LHCN-M2 (cell line): ENCODE results near the gene CETP. TPM values are rescaled to one million over a fixed set of nuclear protein-coding genes. Genes with fewer than 3 reads are reported as not detected.

ENCODE experiments used
- DNase-seq: peaks from one replicate; pipeline ENCODE4 v3.0.0-alpha.2; 2012; ENCODE audit warnings: low read depth
- total RNA-seq: library from RNA; depleted of rRNA; stranded (reverse); fragments of >200 nt; gene quantifications from 2 replicates; pipeline ENCODE4 v1.2.3, GENCODE V29; 2014; rRNA removed

Gene CETP
- total RNA-seq, 1 experiment from 2014 or later, result not detected

DNA sequence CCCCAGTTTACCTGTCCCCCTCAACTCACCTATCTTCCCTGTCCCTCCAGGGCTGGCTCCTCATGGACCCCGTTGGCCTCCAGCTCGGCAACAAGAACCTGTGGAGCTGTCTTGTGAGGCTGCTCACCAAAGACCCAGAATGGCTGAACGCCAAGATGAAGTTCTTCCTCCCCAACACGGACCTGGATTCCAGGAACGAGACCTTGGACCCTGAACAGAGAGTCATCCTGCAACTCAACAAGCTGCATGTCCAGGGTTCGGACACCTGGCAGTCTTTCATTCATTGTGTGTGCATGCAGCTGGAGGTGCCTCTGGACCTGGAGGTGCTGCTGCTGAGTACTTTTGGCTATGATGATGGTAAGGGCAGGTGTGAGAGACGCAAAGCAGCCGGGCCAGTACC lies 58.9 kb downstream of the CETP start:
- DNase-seq, result no peak

DNA sequence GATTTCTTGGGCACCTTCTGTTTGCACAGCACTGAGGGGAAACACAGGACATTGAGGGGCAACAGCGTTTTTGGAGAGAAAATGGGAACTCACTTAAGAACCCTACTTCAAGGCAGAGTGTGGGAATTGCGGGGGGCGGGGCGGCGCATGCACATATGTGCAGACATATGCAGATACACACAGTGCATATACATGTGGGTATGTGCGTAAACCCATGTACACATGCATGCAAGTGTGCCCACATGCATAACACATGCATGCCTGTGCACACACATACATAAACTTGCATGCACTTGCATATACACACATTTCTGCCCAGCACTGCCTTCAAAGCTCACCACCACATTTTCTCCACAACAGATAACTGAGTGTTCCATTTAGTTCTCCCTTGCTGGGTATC lies 60.0 kb downstream of the CETP start:
- no peak for DNase-seq

DNA sequence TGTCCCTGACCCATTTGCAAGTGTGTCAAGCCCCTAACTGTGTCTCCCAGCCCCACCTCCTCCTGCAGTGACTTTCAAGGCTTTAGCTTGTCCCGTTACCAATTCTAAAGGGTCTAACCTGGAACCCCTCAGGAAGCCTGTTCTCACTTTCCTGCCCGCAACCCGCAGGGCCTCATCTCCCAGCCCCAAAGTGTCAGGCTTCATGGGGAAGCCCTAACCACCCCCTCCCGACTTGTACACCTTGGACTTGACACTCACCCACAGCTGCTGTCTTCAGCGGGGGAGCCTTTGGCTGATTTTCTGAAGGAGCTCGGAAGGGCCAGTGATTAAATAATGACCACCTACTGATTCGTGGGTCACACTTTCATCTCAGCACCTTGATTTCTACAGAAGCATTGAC lies 60.7 kb downstream of the CETP start:
- no peak for DNase-seq

DNA sequence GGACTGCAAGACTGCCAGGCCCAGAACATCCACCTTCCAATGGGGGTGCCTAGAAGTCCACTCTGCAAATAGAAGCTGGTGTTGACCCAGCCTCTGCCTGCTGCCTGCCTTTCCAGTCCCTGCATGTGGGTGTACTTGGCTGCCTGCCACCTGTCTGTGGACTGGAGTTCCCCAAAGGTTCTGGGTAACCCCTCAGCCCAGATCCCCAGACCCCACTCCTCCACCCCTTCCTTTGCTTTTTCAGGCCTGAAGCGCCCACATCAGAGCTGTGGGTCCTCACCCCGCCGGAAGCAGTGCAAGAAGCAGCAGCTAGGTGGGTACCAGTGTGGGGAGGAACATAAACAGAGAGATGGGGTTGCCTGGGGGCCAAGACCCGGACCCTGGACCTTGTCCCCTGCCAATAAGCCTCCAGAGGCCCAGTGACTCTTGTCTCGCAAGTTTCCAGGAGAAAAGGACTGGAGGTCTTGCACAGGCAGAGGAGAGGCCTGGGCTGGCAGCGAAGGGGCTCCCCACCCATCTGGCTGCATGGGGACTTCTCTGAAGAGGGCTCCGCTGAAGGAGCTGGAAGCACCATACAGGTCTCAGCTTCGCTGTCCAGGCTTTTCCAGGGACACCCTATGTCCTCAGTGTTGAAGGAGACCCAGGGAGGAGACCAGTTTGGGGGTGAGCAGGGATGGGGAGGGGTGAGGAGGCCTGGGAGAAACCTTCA lies 61.9 kb downstream of the CETP start:
- DNase-seq, result no peak

DNA sequence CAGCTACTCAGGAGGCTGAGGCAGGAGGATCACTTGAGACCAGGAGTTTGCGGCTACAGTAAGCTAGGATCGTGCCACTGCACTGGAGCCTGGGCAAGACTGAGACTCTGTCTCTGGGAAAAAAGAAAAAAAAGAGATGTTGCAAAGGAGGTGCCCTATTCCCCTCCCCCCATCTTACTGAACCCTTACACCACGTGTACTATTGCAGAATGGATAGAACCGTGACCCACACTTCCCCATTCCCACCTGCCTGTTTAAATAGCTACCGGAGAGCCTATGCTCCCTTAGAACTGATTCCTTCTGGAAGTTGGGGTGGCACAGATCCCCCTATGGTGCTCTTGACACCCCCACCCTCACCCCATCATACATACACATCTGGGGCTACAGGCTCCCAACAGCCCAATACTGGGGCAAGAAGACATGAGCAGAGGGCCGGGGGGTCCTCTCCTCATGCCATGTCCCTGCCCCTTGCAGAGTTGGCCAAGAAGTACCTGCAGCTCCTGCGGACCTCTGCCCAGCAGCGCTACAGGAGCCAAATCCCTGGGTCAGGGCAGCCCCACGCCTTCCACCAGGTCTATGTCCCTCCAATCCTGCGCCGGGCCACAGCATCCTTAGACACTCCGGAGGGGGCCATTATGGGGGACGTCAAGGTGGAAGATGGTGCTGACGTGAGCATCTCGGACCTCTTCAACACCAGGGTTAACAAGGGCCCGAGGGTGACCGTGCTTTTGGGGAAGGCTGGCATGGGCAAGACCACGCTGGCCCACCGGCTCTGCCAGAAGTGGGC lies 63.3 kb downstream of the CETP start:
- DNase-seq, result no peak

DNA sequence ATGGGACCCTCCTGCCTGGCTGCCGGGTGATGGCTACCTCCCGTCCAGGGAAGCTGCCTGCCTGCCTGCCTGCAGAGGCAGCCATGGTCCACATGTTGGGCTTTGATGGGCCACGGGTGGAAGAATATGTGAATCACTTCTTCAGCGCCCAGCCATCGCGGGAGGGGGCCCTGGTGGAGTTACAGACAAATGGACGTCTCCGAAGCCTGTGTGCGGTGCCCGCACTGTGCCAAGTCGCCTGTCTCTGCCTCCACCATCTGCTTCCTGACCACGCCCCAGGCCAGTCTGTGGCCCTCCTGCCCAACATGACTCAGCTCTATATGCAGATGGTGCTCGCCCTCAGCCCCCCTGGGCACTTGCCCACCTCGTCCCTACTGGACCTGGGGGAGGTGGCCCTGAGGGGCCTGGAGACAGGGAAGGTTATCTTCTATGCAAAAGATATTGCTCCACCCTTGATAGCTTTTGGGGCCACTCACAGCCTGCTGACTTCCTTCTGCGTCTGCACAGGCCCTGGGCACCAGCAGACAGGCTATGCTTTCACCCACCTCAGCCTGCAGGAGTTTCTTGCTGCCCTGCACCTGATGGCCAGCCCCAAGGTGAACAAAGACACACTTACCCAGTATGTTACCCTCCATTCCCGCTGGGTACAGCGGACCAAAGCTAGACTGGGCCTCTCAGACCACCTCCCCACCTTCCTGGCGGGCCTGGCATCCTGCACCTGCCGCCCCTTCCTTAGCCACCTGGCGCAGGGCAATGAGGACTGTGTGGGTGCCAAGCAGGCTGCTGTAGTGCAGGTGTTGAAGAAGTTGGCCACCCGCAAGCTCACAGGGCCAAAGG lies 64.4 kb downstream of the CETP start:
- DNase-seq, result no peak

DNA sequence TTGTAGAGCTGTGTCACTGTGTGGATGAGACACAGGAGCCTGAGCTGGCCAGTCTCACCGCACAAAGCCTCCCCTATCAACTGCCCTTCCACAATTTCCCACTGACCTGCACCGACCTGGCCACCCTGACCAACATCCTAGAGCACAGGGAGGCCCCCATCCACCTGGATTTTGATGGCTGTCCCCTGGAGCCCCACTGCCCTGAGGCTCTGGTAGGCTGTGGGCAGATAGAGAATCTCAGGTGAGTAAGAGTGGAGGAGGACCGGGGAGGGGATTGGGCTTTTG lies 65.0 kb downstream of the CETP start:
- no peak for DNase-seq

DNA sequence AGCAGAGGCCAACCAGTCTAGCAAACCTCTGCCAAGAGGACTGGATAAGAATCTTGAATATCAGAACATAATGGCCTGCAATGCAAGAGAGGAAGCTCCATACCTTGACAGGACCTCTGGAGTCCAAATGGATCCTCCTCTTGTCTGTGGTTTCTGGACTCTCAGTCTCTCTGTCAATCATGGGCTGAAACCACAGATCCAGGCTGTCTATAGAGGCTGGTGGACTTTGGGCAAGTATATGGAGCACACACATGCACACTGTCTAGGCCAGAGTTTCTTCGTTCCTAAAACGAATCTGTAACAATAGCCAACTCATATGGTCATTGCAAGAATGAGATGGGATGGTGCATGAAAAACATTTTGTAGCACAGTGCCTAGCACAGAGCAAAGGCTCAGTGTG lies 65.3 kb downstream of the CETP start:
- DNase-seq, result no peak

DNA sequence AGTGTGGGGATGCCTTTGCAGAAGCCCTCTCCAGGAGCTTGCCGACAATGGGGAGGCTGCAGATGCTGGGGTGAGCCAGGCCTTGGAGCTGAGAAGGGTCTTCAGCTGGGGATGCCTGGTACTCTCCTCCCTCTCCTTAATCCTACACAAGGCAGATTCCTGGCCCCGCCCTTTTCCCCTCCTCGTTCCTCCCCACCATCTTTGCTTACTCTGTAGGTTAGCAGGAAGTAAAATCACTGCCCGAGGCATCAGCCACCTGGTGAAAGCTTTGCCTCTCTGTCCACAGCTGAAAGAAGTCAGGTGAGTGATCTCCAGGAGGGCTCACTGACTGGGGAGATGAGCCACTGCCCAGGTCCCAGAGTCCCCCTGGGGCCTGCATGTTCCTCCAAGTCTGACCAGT lies 66.3 kb downstream of the CETP start:
- DNase-seq, result no peak

DNA sequence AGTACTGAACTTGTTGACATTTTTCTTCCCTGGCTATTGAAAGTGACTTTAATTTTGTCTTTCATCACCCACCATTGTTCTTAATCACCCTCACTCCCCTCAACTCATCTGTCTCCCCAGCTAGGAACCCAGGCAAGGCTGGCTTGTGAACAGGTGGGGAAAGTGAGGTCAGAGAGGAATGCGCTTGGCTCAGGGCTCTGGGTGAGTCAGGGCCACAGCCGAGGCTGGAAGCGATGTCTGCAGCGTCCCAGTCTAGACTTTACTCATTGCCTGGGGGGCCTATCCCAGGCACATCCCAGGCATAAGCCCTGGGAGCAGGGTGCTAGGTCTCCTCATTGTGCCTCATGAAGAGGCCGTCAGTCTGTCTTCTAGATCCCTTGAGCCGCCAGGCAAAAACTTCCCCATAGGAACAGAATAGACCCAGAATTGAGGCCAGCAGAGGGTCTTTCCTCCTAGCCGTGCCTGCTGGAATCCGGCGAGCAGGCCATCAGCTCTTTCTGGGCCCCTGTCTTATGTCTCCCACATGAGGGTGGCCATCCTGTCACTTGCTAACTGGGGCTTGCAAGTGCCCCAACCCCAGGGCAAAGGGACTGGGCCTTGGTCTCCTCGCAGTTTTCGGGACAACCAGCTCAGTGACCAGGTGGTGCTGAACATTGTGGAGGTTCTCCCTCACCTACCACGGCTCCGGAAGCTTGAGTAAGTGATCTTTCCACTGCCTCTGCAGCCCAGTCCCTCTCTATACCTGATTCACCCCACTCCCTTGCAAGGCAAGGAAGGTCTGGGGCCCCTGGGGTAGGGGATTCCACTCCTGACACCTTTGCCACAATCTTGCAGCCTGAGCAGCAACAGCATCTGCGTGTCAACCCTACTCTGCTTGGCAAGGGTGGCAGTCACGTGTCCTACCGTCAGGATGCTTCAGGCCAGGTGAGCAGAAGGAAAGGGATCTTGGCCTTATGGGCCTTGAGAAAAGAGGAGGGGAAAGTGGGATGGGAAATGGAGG lies 67.7 kb downstream of the CETP start:
- peak; percentile 85 for DNase-seq

DNA sequence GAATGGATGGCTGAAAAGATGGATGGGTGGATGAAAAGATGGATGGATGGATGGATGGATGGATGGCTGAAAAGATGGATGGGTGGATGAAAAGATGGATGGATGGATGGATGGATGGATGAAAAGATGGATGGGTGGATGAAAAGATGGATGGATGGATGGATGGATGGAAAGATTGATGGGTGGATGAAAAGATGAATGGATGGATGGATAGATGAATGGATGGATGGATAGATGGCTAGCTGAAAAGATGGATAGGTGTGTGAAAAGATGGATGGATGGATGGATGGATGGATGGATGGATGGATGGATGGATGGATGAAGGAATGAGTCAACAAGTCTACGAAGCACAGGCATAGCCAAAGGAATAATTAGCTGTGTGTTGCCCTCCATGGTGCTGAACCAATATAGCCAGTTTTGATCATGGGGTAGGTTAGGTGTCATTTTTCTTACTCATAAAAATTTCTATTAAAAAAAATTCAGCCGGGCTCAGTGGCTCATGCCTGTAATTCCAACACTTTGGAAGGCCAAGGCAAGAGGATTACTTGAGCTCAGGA lies 68.7 kb downstream of the CETP start:
- DNase-seq, result no peak

DNA sequence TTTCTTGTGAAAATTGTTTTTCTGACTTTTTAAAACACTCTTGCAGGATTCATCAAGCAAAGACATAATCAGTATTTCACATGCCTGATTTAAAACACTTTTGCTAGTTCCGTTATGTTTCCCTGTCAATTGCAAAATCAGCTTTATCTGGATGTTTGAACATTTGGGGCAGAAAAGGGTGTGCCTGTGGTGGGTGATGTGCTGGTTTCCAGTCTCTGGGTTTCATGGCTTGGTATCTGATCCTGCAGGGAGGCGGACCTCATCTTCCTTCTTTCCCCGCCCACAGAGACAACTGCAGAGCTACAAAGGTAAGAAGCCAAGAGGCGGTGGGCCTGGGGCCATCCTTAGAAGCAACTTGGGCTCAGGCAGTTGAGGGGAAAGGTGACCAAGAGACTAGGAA lies 69.4 kb downstream of the CETP start:
- no peak for DNase-seq

DNA sequence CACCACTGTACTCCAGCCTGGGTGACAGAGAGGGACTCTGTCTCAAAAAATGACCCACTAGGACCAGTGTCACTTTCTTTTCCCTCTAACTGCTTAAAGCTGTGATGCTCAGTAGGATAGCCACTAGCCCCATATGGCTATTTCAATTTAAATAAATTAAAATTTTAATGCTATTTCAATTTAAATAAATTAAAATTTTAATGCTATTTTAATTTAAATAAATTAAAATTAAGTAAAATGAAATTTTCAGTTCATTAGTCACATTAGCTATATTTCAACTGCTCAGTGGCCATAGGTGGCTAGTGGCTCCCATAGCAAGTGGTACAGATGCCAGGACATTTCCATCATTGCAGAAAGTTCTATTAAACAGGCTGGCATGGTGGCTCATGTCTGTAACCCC lies 70.6 kb downstream of the CETP start:
- DNase-seq, result no peak

DNA sequence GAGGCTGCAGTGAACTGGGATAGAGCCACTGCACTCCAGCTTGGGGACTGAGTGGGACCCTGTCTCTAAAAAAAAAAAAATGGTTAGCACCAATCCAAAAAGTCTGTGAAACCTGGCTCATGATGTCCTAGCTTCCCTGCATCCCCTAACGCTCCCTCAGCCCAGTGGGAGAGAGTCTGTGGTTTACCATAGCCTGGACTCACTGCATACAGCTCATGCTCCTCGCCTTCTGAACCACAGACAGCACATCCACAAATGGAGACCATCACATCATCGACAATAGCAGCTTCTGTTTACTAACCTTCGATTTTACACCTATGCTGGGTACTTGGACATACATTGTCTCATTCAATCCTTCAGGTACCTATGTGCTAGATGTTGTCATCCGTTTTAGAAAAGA lies 71.2 kb downstream of the CETP start:
- DNase-seq, result no peak

Other genes starting within 250 kb of the CETP start
- 80.5 and 81.9 TPM in 2 replicates for gene NUP93, start 231.8 kb upstream of the CETP start, total RNA-seq
- 0.11 TPM in 1 of 2 replicates, not detected in the other for gene SLC12A3, start 96.7 kb upstream of the CETP start, total RNA-seq
- 235 and 314 TPM in 2 replicates for gene HERPUD1, start 29.8 kb upstream of the CETP start, total RNA-seq
- 12.1 and 22.3 TPM in 2 replicates for gene NLRC5, start 27.6 kb downstream of the CETP start, total RNA-seq
- 13.7 and 18.6 TPM in 2 replicates for gene CPNE2, start 130.6 kb downstream of the CETP start, total RNA-seq
- 102 and 109 TPM in 2 replicates for gene PSME3IP1, start 224.1 kb downstream of the CETP start, total RNA-seq
- 32.6 and 34.9 TPM in 2 replicates for gene RSPRY1, start 224.4 kb downstream of the CETP start, total RNA-seq